Neuronal stem cell (in vitro differentiated cells): ENCODE results near the gene RNF11.

Experiments
- DNase-seq: peaks from one replicate; pipeline ENCODE4 v3.0.0-alpha.2; 2013; ENCODE audit warnings: low spot score
- H2AFZ ChIP-seq: one replicate; pipeline ENCODE4 v1.6.1; 2013; ENCODE audit warnings: mild to moderate bottlenecking, low read length, inconsistent platforms
- H2AK5ac ChIP-seq: 2 replicates; pipeline ENCODE4 v1.6.1; 2013; ENCODE audit warnings: low read depth, mild to moderate bottlenecking, inconsistent platforms, low read length, moderate library complexity, mixed read lengths
- H2BK120ac ChIP-seq: 2 replicates; pipeline ENCODE4 v1.6.1; 2013; ENCODE audit warnings: low read depth, mild to moderate bottlenecking, inconsistent platforms, low read length, moderate library complexity, mixed read lengths
- H2BK12ac ChIP-seq: one replicate; pipeline ENCODE4 v1.6.1; 2013; ENCODE audit warnings: low read length, inconsistent platforms
- H2BK15ac ChIP-seq: 2 replicates; pipeline ENCODE4 v1.6.1; 2013; ENCODE audit warnings: mild to moderate bottlenecking, low read length, inconsistent platforms, mixed read lengths
- H2BK5ac ChIP-seq: one replicate; pipeline ENCODE4 v1.6.1; 2013; ENCODE audit warnings: inconsistent platforms, mild to moderate bottlenecking, low read length, moderate library complexity
- H3K14ac ChIP-seq: one replicate; pipeline ENCODE4 v1.6.1; 2013; ENCODE audit warnings: low read length, inconsistent platforms
- H3K18ac ChIP-seq: 2 replicates; pipeline ENCODE4 v1.6.1; 2013; ENCODE audit warnings: low read length, inconsistent platforms
- H3K23ac ChIP-seq: 2 replicates; pipeline ENCODE4 v1.6.1; 2013; ENCODE audit warnings: low read depth, mild to moderate bottlenecking, mixed read lengths, low read length, inconsistent platforms; ENCODE audit not compliant: poor library complexity
- H3K27ac ChIP-seq: replicated peaks from 3 replicates; pipeline ENCODE4 v1.5.1; 2013; ENCODE audit warnings: low read length, inconsistent platforms
- H3K27me3 ChIP-seq, 3 experiments: 2 replicates each; pipeline ENCODE4 v1.6.1; 2013; ENCODE audit warnings: low read length in 3 of 3, mild to moderate bottlenecking in 2 of 3, inconsistent platforms in 1 of 3, low read depth in 1 of 3, mixed read lengths in 1 of 3, moderate library complexity in 1 of 3; ENCODE audit not compliant: control insufficient read depth in 3 of 3, insufficient read depth in 3 of 3
- H3K36me3 ChIP-seq, 2 donors: replicated peaks in 1 of 2; 2 replicates each; pipeline ENCODE4 v1.6.1; 2013; ENCODE audit warnings: low read length in 2 of 2; ENCODE audit not compliant: control insufficient read depth in 2 of 2, insufficient read depth in 2 of 2
- H3K4ac ChIP-seq: 2 replicates; pipeline ENCODE4 v1.6.1; 2013; ENCODE audit warnings: inconsistent platforms, mild to moderate bottlenecking, low read length, moderate library complexity
- H3K4me1 ChIP-seq, 2 donors: 1 replicate in 1 of 2; 2 replicates in 1 of 2; pipeline ENCODE4 v1.6.1; 2013; ENCODE audit warnings: low read length in 2 of 2, low read depth in 1 of 2; ENCODE audit not compliant: control insufficient read depth in 2 of 2, insufficient read depth in 1 of 2
- H3K4me2 ChIP-seq: one replicate; pipeline ENCODE4 v1.6.1; 2013; ENCODE audit warnings: mild to moderate bottlenecking, low read length, inconsistent platforms; ENCODE audit not compliant: insufficient read depth, poor library complexity, severe bottlenecking
- H3K4me3 ChIP-seq, 2 donors: 2 replicates each; pipeline ENCODE4 v1.5.1; 2013; ENCODE audit warnings: low read length in 2 of 2, mild to moderate bottlenecking in 2 of 2, inconsistent platforms in 1 of 2, moderate library complexity in 1 of 2
- H3K79me1 ChIP-seq: one replicate; pipeline ENCODE4 v1.6.1; 2013; ENCODE audit warnings: low read depth, mild to moderate bottlenecking, inconsistent platforms, low read length, moderate library complexity
- H3K9ac ChIP-seq: one replicate; pipeline ENCODE4 v1.6.1; 2013; ENCODE audit warnings: mild to moderate bottlenecking, low read depth, low read length, inconsistent platforms; ENCODE audit not compliant: poor library complexity
- H3K9me3 ChIP-seq, 2 donors: replicated peaks in 1 of 2; 2 replicates each; pipeline versions ENCODE3 to v1.6.1; 2013; ENCODE audit warnings: low read length in 2 of 2, mild to moderate bottlenecking in 2 of 2, inconsistent platforms in 1 of 2, low read depth in 1 of 2, mixed read lengths in 1 of 2, moderate library complexity in 1 of 2; ENCODE audit not compliant: control insufficient read depth in 2 of 2, insufficient read depth in 1 of 2
- H4K8ac ChIP-seq: one replicate; pipeline ENCODE4 v1.6.1; 2013; ENCODE audit warnings: low read depth, mild to moderate bottlenecking, inconsistent platforms, low read length, moderate library complexity
- H4K91ac ChIP-seq: one replicate; pipeline ENCODE4 v1.6.1; 2013; ENCODE audit warnings: low read length, low read depth, mild to moderate bottlenecking, inconsistent platforms; ENCODE audit not compliant: poor library complexity
- WGBS, 2 donors: extraction: QIAGEN DNeasy Blood & Tissue Kit; methylation state at CpG; one replicate each; pipeline ENCODE4 v1.1.7; 2013; ENCODE audit warnings: missing lambda C conversion rate in 2 of 2, mixed read lengths in 1 of 2; ENCODE audit not compliant: insufficient read length in 2 of 2, insufficient replicate concordance in 1 of 2; ENCODE audit errors: extremely low coverage in 2 of 2; 5-methylcytosine and 5-hydroxymethylcytosine counted together

RNF11 gene

DNA sequence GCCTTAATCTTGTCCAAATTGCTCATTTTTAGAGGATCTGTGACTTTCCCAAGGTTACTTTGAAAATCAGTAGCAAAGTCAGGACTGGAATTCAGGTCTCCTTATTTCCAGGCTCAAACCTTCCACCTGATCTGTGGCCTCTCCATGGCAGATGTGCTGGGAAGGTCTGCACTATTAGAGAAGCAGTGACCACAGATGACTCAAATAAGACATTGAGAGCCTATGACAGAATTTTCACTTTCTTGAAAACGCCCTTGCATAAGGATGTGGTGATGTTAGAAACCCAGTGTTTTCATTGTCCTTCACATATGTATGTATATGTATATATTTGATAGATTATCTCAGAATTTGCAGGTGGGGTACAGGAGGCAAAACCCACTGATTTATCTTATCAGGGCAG lies 49.0 kb downstream of the RNF11 start:
- Histone ChIP-seq H2BK15ac (no peak overlapping the region), H3K79me1 (no peaks in the 10 kb centered on the region), H2AK5ac (no peak overlapping the region), H4K91ac (no peak overlapping the region), H3K18ac (no peak overlapping the region), H3K4me3 (no peak overlapping the region), H3K4ac (no peak overlapping the region), H3K4me2 (no peak overlapping the region), H4K8ac (no peak overlapping the region), H3K23ac (no peak overlapping the region), H3K27me3 (no peaks in the 10 kb centered on the region), H3K9ac (no peak overlapping the region), H3K4me1 (peaks cover 0 to 3% of the 10 kb centered on the region in 2 donors), H2BK120ac (no peak overlapping the region), H3K36me3 (no peaks in the 10 kb centered on the region), H3K9me3 (no peaks in the 10 kb centered on the region), H2BK5ac (no peak overlapping the region), H2BK12ac (no peak overlapping the region), H3K14ac (no peak overlapping the region), H3K27ac (no peak overlapping the region), H2AFZ (no peak overlapping the region)
- DNase-seq = no peak
- no CpG with 5 or more reads among the region's 1 CpG for WGBS, 2 donors

DNA sequence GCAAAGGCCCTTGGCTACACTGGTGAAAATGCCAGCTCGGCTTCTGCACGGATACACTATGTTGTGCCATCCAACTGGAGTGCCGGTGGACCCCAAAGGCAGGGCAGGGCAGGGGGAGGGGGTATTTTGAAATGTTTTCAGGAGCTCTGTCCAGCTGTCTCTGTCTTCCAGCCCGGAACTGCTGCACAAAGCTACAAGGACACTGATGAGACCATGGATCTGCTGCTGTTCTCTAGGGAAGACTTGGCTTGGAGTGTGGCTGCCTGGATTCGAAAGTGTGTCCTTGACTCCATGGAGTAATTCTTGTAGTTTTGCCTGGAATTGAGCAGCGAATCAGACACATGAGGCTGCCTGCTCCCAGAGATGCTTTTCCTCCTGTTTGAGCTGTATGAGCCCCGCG lies 51.9 kb downstream of the RNF11 start:
- Histone ChIP-seq H3K23ac (no peak overlapping the region), H3K4ac (no peak overlapping the region), H2AFZ (no peak overlapping the region), H2BK12ac (no peak overlapping the region), H3K9me3 (no peaks in the 10 kb centered on the region), H2BK5ac (no peak overlapping the region), H3K14ac (no peak overlapping the region), H3K79me1 (no peaks in the 10 kb centered on the region), H3K4me2 (no peak overlapping the region), H2AK5ac (no peak overlapping the region), H4K8ac (no peak overlapping the region), H2BK15ac (no peak overlapping the region), H3K27me3 (no peaks in the 10 kb centered on the region), H4K91ac (no peak overlapping the region), H3K27ac (no peak overlapping the region), H3K36me3 (no peaks in the 10 kb centered on the region), H3K4me1 (peaks cover 0 to 3% of the 10 kb centered on the region in 2 donors), H3K18ac (no peak overlapping the region), H3K4me3 (no peak overlapping the region), H2BK120ac (no peak overlapping the region), H3K9ac (no peak overlapping the region)
- no peak for DNase-seq
- no CpG with 5 or more reads among the region's 8 CpGs for WGBS, 2 donors

DNA sequence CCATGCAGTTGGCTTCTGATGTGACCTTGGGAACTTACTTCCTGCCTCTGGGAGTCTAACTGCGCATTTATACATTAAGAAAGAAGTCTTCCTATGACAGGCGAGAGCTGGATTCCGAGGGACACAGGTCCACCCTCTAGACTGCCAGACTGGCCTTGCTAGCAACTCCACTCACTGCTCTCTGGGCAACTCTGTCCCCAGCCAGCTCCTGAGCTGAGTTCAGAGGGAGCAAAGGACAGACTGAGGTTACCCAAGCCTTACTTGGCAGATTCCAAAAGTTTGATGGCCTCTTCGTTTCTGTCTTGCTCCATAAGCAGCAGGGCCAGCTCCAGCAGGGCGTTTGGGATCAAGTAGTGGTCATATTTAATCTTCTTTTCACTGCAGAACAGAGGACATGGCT lies 52.5 kb downstream of the RNF11 start:
- H2AK5ac ChIP-seq = no peak overlapping the region
- DNase-seq = no peak
- no peak overlapping the region for H4K91ac ChIP-seq
- H4K8ac ChIP-seq = no peak overlapping the region
- H3K4ac ChIP-seq = no peak overlapping the region
- H3K4me2 ChIP-seq = no peak overlapping the region
- H3K14ac ChIP-seq = no peak overlapping the region
- H2BK15ac ChIP-seq = no peak overlapping the region
- no peak overlapping the region for H2BK12ac ChIP-seq
- no peaks in the 10 kb centered on the region for H3K9me3 ChIP-seq
- no peaks in the 10 kb centered on the region for H3K79me1 ChIP-seq
- no peak overlapping the region for H3K9ac ChIP-seq
- H3K23ac ChIP-seq = no peak overlapping the region
- H3K36me3 ChIP-seq = no peaks in the 10 kb centered on the region
- no peak overlapping the region for H2BK120ac ChIP-seq
- WGBS, 2 donors = no CpG with 5 or more reads among the region's 5 CpGs
- no peak overlapping the region for H2BK5ac ChIP-seq
- no peak overlapping the region for H3K4me3 ChIP-seq
- no peak overlapping the region for H3K27ac ChIP-seq
- no peak overlapping the region for H3K18ac ChIP-seq
- H2AFZ ChIP-seq = no peak overlapping the region
- H3K27me3 ChIP-seq = no peaks in the 10 kb centered on the region
- H3K4me1 ChIP-seq = peaks cover 0 to 3% of the 10 kb centered on the region in 2 donors

DNA sequence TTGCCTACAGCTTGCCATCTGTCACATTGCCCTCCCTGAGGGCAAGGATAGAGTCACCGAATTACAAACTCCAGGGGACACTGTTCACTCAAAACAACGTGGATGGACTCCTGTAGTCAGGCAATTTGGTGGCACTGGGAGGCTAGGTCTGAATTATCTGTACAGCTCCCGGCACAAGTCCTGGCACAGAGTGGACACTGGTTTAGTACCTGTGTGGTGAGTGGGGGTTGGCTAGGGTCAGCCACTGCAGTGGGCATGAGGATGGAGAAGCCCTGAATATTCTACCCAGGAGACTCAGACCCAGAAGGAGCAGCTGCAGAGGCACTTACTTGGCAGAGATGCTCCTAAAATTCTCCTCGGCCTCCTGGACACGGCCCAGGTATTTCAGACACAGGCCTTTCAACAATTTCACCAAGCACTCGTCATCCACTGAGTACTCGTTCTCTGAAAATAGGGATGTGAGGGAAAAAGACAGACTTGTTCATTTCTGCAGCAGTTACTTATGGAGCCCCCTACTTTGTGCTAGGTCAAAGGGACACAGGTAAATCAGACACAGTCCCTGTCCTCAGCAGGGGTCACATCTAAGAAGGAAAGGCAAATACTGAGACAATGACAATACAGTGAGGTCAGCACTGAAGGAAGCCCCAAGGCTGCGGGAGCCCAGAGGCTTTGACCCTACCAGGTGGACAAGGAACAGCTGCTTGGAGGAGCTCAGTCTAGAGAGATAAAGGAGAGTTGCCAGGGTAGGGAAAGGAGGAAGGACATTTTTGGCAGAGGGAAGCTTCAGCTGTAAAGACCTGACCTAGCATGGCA lies 53.8 kb downstream of the RNF11 start:
- no peak overlapping the region for H2BK12ac ChIP-seq
- no peak overlapping the region for H2AFZ ChIP-seq
- no peak overlapping the region for H3K23ac ChIP-seq
- no peak for DNase-seq
- H3K36me3 ChIP-seq = no peaks in the 10 kb centered on the region
- H3K4me2 ChIP-seq = no peak overlapping the region
- no peak overlapping the region for H3K18ac ChIP-seq
- H3K9ac ChIP-seq = no peak overlapping the region
- no peaks in the 10 kb centered on the region for H3K79me1 ChIP-seq
- no peaks in the 10 kb centered on the region for H3K4me1 ChIP-seq
- H4K8ac ChIP-seq = no peak overlapping the region
- no peak overlapping the region for H3K4ac ChIP-seq
- H3K9me3 ChIP-seq = no peaks in the 10 kb centered on the region
- no peaks in the 10 kb centered on the region for H3K27me3 ChIP-seq
- no peak overlapping the region for H2AK5ac ChIP-seq
- no peak overlapping the region for H2BK5ac ChIP-seq
- no peak overlapping the region for H3K14ac ChIP-seq
- no peak overlapping the region for H3K4me3 ChIP-seq
- H2BK120ac ChIP-seq = no peak overlapping the region
- H3K27ac ChIP-seq = no peak overlapping the region
- H4K91ac ChIP-seq = no peak overlapping the region
- no CpG with 5 or more reads among the region's 8 CpGs for WGBS, 2 donors
- no peak overlapping the region for H2BK15ac ChIP-seq
